ENCODE measurements around the gene BRAF. TPM values are rescaled to one million over a fixed set of nuclear protein-coding genes. Genes with fewer than 3 reads are reported as not detected.
A peak's percentile ranks its signal among the peaks of the same experiment; 100 is the strongest.
"Not testable (repeated sequence)": the region's sequence is repeated elsewhere in the genome, so short reads cannot be mapped to it uniquely, and the experiment has no call there.

Gene BRAF
- total RNA-seq, 3 donors from 2014 or later = 25.5 to 44.2 (median 29.2) TPM

DNA sequence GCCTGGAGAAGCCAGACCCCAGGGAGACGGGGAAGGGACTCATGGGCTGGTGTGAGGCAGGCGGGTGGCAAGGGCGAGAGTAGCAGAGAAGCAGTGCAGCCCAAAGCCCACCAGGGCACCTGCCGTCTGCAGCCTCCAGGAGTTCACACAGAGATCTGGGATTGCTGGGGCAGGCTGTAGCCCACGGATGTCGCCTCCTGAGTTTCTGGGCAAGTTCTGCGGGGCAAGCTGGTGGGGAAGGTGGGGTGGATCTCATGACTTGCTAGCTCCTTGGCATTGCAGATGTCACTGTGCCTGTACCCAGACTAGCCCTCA is 246.0 kb downstream of the BRAF start:
- Histone ChIP-seq H3K36me3 (ENCODE audit: low read depth) (no peaks in the 10 kb centered on the region), H3K9me3 (no peaks in the 10 kb centered on the region), H3K4me1 (ENCODE audit: low read depth) (peaks cover 15% of the 10 kb centered on the region), H3K4me3 (no peak overlapping the region)
- no peak for TF ChIP-seq CTCF (IDR thresholded peaks at IDR 0.05)
- ATAC-seq = no peak
- DNase-seq = peak in 1 of 3 donors; percentile 16
- intact Hi-C loops (cut with DNase I, micrococcal nuclease) = no loop called here

GRCh38 chr7:140678081-140678815 is 246.5 kb downstream of the BRAF start:
- ATAC-seq (no peak), DNase-seq (peak in 1 of 3 donors; percentile 20)
- intact Hi-C loops (cut with DNase I, micrococcal nuclease) = no loop called here
- H3K4me1 ChIP-seq (ENCODE audit: low read depth) = peaks cover 18% of the 10 kb centered on the region
- no peak overlapping the region for H3K4me3 ChIP-seq
- no peak for TF ChIP-seq CTCF (IDR thresholded peaks at IDR 0.05)
- H3K36me3 ChIP-seq (ENCODE audit: low read depth) = no peaks in the 10 kb centered on the region
- no peaks in the 10 kb centered on the region for H3K9me3 ChIP-seq

GRCh38 chr7:140677496-140677895 is 247.2 kb downstream of the BRAF start:
- no peaks in the 10 kb centered on the region for H3K9me3 ChIP-seq
- no peak for TF ChIP-seq CTCF (IDR thresholded peaks at IDR 0.05)
- no peaks in the 10 kb centered on the region for H3K36me3 ChIP-seq (ENCODE audit: low read depth)
- DNase-seq (no peak), ATAC-seq (no peak)
- H3K4me3 ChIP-seq = no peak overlapping the region
- intact Hi-C loops (cut with DNase I, micrococcal nuclease) = no loop called here
- H3K4me1 ChIP-seq (ENCODE audit: low read depth) = peaks cover 18% of the 10 kb centered on the region

GRCh38 chr7:140676956-140677355 is 247.8 kb downstream of the BRAF start:
- H3K36me3 ChIP-seq (ENCODE audit: low read depth); DNase-seq; H3K9me3 ChIP-seq; ATAC-seq; intact Hi-C loops (cut with DNase I, micrococcal nuclease); H3K4me3 ChIP-seq: not testable (repeated sequence)
- peaks cover 24% of the 10 kb centered on the region for H3K4me1 ChIP-seq (ENCODE audit: low read depth)

GRCh38 chr7:140676306-140676705 is 248.4 kb downstream of the BRAF start:
- Histone ChIP-seq H3K4me1 (ENCODE audit: low read depth) (peaks cover 24% of the 10 kb centered on the region), H3K4me3 (no peak overlapping the region), H3K36me3 (ENCODE audit: low read depth) (no peaks in the 10 kb centered on the region), H3K9me3 (no peaks in the 10 kb centered on the region)
- no peak for ATAC-seq
- intact Hi-C loops (cut with DNase I, micrococcal nuclease) = no loop called here
- DNase-seq = no peak
- TF ChIP-seq CTCF (IDR thresholded peaks at IDR 0.05) = no peak

- DNase-seq (peak in 1 of 3 donors; percentile 3), ATAC-seq (no peak)
- Histone ChIP-seq H3K36me3 (ENCODE audit: low read depth) (no peaks in the 10 kb centered on the region), H3K4me1 (ENCODE audit: low read depth) (peaks cover 24% of the 10 kb centered on the region), H3K9me3 (no peaks in the 10 kb centered on the region), H3K4me3 (no peak overlapping the region)
- TF ChIP-seq CTCF (IDR thresholded peaks at IDR 0.05) = no peak
- intact Hi-C loops (cut with DNase I, micrococcal nuclease) = no loop called here
These were observed 249.0 kb downstream of the BRAF start for GRCh38 chr7:140675726-140676125.

Data from mucosa of descending colon (tissue), 3 donors.